ENCODE measurements around the gene PTPRG.

The PTPRG gene

DNA sequence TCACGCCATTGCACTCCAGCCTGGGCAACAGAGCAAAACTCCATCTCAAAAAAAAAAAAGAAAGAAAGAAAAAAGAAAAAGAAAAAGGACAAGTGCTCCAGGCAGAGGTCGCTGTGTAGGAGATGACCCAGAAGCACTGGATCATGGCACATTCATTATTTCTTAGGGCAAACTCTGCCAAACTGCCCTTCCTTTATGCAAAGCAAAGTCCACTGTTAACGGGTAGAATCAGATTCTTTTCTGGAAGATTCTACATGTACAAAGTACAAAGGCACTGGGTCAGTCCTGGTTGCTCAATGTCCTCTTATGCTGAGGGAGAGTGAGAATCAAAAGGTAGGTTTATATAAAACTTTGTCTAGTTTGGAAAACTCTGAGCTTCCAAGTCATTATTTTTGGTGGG, 667.1 kb downstream of the PTPRG start:
- DNase-seq (ENCODE audit: low read depth), result no peak

DNA sequence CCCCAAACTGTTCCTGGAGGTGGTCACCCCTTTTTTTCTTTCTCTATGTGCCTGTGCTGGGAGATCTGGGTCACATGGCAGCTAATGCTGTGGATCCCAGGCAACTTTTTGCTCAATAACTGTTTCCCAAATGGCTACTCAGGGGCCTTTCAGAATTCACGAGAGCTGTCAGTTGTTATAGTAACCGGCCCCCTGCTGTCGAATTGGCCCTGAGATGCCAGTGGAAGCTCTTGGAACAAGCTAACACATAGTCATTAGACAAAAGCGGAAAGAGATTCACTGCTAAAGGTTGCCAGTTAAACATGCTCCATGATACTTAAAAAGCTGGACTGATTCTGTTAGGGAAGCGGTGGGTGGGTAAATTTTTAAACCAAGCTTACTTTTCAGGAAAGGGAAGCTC, 667.8 kb downstream of the PTPRG start:
- DNase-seq (ENCODE audit: low read depth), result no peak
- H3K4me3 ChIP-seq (ENCODE audit: low read depth, low read length), result no peak overlapping the region

More for the DNA sequence above, 667.1 kb downstream of the PTPRG start:
- no peak overlapping the region for H3K4me3 ChIP-seq (ENCODE audit: low read depth, low read length)

DNA sequence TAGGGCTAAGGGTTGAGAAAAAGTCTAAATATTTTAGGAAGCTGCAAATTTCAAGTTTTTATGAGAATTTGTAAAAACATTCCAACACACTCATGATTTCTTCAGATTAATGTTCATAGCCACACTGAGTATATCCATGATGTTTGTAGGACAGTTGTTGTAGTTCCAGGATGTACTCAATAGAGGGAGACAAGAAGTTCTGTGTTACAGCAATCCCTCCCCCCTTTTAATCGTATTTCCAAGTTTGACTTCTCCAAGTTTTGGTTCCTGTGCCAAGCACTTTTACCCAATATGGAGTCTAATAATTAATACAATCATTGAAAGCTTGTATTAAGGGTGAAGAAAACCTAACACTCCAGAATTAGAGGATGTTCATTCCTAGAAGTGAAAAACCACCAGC, 668.5 kb downstream of the PTPRG start:
- no peak overlapping the region for H3K4me3 ChIP-seq (ENCODE audit: low read depth, low read length)
- DNase-seq (ENCODE audit: low read depth), result no peak

DNA sequence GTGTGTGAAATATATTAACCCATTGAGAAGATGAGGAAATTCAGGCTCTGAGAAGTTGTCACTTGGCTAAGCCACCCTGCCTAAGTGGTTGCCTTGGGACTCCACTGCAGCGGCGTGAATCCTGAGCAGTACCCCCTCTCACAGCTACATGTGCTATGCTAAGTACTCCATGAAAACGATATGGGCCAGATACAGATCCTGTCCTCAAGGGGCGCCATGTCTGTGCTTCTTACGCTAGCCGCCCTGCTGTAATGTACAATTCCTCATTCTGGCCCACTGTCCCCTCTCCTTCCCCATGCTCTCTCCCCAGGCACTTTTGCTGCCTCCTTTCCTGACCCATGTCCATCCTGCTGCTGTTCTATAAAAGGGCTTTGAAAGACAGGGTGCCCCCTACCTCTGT, 671.7 kb downstream of the PTPRG start:
- DNase-seq (ENCODE audit: low read depth), result no peak
- no peak overlapping the region for H3K4me3 ChIP-seq (ENCODE audit: low read depth, low read length)

DNA sequence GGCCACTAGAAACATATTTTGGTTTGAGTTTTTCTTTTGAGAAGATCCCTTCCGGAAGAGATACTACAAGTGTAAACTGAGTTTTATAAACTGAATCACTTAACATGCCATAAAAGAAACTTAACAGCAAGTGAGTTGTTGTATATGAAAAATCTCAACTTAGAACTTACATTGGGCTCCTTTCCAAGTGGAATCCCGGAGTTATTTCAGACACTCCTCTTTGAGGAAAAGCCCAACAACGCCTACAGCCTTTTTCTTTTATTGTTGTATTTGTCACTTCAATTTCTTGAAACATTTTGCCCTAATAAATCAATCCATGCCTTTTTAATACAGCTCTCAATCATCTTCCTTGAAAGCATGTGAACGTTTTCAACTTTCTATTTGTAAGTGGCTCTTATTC, 674.6 kb downstream of the PTPRG start:
- no peak for DNase-seq (ENCODE audit: low read depth)

DNA sequence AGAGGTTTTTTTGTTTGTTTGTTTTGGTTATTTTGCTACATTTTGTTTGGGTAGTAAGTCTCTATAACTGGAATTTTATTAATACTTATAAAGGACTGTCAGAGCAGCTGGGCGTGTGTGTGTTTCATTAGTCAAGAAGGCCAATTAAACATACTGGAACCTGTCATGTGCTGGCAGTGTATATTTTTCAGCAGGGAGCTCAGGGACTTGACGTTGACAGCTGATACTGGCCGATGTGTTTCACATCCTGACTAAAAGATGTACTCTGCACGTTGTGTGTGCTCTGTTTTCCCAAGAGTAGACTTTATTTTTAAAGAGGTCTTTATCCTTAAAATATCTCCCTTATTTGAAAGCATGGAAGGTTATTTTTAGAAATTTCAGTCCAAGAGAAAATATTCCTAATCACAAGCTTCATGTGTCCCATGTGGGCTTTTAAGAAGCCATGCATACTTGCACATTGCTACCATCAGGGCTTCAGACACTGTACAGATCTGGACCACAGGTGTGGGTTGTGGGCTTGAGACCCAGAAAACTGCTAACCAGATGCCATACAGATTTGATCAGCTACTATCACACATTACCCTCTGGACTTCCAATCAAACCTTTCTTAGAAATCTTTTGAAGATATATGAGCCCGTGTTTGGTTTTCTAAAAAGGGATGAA, 676.0 kb downstream of the PTPRG start:
- no peak for DNase-seq (ENCODE audit: low read depth)
- no peak overlapping the region for H3K4me3 ChIP-seq (ENCODE audit: low read depth, low read length)

More for the DNA sequence above, 674.6 kb downstream of the PTPRG start:
- H3K4me3 ChIP-seq (ENCODE audit: low read depth, low read length), result no peak overlapping the region

DNA sequence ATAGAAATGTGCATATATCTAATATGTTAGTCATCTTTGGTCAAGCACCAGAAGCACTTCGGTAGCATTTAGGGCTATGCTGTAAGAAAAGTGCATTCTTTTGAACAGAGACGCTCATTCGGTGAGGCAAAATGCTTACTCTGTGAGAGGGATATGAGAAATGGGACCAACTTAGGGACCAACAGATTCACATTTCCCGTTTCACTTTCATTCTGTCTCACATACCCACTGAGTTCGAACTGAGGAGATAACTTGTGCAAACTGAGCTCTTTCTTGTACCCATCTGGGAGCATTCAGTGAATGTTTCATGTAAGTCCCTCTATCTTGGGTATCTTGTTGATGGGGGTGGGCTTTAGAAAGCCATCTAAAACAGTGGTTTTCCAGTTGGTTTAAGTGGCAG, 676.6 kb downstream of the PTPRG start:
- DNase-seq (ENCODE audit: low read depth), result no peak

DNA sequence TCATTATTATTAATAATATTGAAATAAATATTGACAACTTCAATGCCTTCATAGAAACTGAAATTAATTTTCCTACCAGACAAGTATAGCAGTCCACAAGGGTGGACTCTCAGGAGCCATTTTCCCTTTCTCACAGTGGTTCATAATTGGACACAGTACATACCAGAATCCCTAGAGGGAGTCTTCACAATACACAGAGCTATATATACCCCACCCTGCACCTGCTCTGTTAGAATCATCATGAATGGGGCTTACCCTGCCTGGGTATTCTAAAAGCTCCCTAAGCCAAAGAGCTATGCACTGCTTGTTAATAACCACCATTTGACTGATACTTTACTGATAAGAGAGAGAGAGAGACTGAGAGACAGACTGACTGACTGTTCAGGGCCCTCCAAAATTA, 677.1 kb downstream of the PTPRG start:
- H3K4me3 ChIP-seq (ENCODE audit: low read depth, low read length), result no peak overlapping the region
- DNase-seq (ENCODE audit: low read depth), result no peak

More for the DNA sequence above, 676.6 kb downstream of the PTPRG start:
- H3K4me3 ChIP-seq (ENCODE audit: low read depth, low read length), result no peak overlapping the region

DNA sequence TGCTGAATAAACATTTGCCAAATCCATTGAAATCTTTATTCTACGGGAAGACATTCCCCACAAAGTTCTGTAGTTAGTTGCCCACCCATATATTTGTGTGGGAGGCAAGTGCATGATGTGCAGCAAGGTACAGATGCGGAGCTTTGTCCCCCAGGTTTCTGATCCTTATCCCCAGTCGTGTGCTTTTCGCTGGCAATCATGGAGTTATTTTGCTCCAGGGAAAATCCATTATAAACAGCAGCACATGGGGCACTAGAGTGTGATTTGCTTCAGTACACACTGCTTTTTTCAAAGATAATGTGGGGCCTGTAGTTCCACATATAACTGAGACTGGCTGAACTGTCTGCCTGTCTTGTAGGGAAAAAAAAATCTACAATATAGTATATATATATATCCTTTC, 679.9 kb downstream of the PTPRG start:
- H3K4me3 ChIP-seq (ENCODE audit: low read depth, low read length), result no peak overlapping the region
- DNase-seq (ENCODE audit: low read depth), result no peak

DNA sequence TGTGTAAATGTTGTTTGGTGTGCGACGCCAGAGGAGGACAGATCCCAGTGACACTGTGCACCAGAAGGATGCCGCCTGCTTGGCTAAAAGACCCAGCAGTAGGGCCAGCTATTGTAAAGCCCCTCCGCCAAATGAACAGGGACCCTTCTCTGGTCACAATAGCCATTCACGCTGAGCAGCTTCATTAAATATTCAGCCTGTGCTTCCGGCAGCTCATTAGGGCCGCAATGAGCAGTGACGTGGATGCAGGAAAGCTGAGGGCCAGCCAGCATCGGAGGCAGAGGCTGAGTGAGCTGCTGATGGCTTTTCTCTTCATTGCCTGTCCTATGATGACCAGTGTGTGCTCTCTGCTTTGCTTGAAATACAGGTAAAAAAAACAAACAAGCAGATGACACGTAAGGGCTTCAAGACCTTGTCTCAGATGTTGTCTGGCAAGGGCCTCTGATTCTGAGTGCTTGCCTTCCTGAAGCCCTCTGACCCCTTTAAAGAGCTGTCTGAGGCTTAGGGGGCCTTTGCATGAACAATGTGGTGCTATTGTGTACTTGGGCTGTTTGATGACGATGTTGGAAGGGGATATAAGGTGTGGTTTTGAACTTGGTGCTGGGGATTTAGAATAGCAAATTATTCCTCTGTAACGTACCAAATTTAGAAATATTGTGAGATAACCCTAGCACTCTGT, 681.6 kb downstream of the PTPRG start:
- no peak overlapping the region for H3K4me3 ChIP-seq (ENCODE audit: low read depth, low read length)
- DNase-seq (ENCODE audit: low read depth), result no peak

DNA sequence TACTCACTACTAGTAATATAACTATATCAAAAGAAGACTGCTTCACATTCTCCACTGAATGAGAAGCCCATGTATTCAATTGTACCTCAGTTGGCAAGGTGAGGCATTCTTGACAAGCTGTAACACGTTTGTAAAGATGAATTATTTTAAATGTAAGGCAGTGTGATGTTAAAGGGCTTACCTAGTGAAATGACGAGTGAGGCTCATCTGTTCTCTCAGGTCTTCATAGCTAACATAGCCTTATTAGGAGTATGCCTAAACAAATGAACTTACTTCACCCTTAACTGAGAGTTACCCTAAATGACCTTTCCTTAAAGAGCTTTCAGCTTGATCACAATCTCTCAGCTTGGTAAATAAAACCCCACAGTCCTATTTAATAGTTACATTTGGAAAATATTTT, 684.7 kb downstream of the PTPRG start:
- no peak for DNase-seq (ENCODE audit: low read depth)
- no peak overlapping the region for H3K4me3 ChIP-seq (ENCODE audit: low read depth, low read length)

DNA sequence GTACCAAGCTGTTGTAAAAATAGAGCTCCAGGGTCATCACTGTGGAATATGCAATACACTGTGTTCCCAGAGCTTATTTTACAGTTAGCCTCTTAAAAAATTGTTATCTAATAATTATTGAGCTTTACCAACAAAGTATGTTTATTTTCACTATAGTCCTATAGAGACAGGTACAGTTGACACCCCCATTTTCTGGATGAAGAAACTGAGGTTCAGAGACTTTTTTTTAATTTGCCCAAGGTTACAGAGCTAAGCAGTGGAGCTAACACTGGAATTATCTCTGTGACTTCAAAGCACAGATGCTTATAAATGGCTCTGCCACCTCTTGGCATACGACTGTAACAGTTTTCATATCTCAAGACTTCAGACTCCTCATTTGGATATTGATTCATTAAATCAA, 685.6 kb downstream of the PTPRG start:
- H3K4me3 ChIP-seq (ENCODE audit: low read depth, low read length), result no peak overlapping the region
- DNase-seq (ENCODE audit: low read depth), result no peak

DNA sequence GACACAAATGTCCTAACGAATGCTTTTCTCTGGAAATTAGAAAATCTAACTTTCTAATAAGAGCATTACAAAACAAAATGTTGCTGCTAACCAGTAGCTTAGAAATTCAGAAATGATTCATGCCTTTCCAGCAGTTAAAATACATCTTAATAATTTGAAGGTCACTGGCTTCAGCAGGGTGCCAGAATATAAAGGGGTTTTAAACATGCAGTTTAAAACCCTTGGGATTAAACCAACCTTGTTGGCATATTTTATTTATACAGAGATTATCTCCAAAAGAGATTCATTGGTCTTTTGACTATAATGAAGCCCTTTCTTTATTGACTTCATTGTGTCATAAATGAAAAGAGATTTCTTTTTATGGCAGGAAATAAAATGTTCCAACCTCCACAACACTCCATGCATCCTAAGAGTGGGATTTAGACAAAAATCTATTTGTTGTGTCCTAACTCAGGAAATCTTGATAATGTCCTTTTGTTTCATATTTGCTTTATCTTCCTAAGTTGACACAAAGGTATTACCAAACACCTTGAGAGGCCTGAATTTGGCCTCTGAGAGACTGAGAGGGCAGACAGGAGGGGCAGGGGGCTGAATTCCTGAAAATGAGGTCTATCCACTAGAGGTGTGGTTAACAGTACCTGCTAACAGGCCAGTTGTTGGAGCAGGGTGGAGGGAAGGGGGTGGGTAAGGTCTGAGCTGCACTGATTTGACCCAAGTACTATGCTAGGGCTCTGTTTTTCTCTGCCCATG, 687.5 kb downstream of the PTPRG start:
- H3K4me3 ChIP-seq (ENCODE audit: low read depth, low read length), result no peak overlapping the region
- no peak for DNase-seq (ENCODE audit: low read depth)

DNA sequence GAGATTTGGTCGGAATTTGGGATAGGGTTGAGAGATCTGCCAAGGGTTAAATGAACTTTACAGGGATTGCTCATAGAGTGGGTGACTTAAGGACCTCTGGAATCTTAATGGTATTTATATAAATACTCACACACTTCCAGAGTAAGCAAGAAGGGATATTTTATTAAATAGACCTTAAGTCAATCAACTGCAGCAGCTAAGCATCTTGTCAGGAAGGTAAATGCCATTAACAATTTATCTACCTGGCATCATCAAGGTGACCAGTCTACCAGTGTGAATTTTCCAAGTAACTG, 688.1 kb downstream of the PTPRG start:
- no peak for DNase-seq (ENCODE audit: low read depth)

DNA sequence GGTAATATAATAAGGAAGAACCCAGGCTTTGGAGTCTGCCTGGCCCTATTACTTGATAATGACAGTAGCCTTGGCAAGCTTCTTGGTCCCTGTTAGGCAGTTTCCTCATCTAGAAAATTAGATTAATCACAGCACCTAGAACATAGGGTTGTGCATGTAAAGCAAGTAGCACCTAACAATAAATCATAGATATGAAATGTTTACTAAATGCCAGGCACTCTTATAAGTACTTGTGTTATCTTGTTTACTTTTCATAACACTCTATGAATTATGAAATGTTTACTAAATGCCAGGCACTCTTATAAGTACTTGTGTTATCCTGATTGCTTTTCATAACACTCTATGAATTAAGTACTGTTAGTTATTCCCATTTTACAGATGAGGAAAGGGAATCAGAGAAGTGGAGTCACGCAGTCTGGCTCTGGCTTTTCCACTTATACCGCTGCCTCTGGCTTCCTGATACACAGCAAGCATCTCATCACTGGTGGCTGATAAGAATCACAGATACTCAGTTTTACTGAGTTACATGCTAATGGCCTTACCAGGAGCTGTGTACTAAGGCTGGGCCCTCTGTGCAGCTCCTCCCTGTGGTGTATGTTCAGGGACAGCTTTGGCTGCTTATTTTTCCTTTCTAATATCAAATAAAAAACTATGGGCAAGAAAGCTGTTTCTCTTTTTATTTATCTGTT, 688.6 kb downstream of the PTPRG start:
- DNase-seq (ENCODE audit: low read depth), result no peak
- H3K4me3 ChIP-seq (ENCODE audit: low read depth, low read length), result no peak overlapping the region

More for the DNA sequence above, 688.1 kb downstream of the PTPRG start:
- no peak overlapping the region for H3K4me3 ChIP-seq (ENCODE audit: low read depth, low read length)

DNA sequence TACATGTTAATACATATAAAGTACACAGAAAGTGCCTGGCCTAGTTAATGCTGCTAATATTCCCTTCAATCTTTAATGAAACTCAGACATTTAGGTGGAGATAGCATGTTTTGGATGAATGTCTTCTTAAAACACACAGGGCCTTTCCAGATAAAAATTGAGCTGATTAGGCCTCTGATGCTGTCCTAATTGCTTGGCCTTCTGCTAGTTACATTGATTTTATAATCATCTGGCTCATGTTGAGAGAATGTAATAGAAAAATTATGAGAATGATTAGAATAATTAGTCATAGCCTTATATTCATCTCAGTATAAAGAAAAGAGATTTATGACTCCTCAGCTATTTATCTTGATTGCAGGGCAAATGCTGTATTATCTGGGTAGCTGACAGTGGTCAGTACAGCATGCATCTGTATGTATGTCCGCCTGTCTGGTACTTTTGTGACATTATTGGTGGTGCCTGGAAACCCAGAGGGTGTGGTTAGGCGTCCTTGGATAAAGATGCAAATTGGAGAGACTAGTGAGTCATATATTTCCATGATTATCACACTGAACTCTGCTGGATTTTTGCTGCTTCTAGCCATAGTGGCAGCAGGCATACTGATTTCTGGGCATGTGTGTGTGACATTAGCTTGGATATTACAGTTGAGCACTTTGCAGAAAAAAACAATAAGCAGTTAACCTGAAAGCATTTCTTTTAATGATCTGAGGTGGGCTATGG, 691.2 kb downstream of the PTPRG start:
- DNase-seq (ENCODE audit: low read depth), result no peak
- no peak overlapping the region for H3K4me3 ChIP-seq (ENCODE audit: low read depth, low read length)

DNA sequence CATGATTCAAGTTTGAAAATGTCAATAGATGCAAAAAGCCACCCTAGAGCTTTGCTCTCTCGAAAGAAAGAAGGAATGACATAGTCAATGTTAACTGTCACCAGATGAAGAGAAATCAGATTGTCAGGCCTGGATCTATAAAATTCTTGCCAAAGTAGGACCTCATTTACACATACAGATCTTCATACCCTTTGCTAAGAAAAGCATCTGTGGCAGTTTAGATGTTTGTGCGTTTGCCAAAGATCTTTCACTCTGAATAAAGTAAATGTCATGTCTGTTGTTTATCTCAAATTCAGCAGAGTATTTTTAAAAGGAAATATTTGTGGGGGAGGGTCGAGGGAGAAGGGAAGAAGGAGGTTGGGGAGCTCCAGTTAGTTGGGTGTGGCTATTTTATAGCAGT, 692.6 kb downstream of the PTPRG start:
- H3K4me3 ChIP-seq (ENCODE audit: low read depth, low read length), result no peak overlapping the region
- DNase-seq (ENCODE audit: low read depth), result no peak

DNA sequence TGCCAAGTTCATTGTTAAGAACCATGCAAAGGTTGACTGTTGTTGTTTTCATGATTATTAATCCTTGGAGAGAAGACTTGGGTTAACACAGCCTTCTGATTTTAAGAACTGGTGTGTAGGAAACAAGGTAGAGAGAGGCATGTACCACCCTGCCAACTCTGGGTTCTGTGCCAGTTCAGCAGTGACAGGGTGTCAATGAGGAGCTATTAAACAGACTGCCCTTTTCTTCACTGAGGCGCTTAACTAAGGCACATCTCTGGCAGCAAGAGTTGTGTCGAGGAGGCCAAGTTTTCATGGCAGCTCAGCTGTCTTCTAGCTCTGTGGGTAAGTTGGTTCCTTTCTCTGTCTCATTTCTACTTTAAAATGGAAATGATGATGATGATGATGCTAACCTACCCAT, 694.4 kb downstream of the PTPRG start:
- no peak overlapping the region for H3K4me3 ChIP-seq (ENCODE audit: low read depth, low read length)
- no peak for DNase-seq (ENCODE audit: low read depth)

DNA sequence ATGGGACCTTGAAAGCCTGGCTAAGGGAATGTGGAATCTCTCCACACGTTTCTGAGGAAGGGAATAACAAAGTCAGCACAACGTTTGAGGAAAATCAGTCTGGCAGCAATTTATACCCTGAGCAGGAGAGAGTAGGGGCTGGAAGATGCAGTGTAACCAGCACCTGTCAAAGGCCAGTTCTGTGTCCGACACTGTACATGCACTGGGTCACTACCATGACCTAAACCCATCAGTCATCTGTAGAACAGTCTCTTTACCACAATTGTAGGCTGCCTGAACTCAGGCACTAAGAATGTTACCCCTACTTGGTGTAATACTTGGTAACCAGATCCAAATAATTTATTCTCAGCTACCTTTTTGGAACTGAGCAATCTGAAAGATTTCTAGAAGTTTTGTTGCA, 698.6 kb downstream of the PTPRG start:
- H3K4me3 ChIP-seq (ENCODE audit: low read depth, low read length), result no peak overlapping the region
- DNase-seq (ENCODE audit: low read depth), result no peak

DNA sequence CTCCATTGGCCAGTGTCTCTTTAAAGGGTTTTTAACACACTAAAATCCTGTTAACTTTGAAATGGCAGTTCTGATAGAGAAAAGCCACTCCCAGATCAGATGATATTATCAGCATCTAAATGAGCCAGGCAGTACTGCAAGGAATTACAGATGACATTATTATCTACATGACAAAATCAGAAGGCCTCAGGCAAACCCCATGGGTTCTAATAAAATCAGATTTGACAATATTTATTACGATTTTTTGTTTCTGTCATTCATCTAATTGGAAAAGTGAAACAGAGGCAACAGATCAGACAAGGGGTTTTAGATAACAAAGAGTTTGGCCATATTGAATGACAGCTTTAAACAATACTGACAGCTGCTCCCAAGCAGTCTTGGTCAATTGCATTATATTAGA, 699.3 kb downstream of the PTPRG start:
- no peak for DNase-seq (ENCODE audit: low read depth)
- no peak overlapping the region for H3K4me3 ChIP-seq (ENCODE audit: low read depth, low read length)
